ENCODE results near the gene EN2. TPM values are rescaled to one million over a fixed set of nuclear protein-coding genes. Genes with fewer than 3 reads are reported as not detected.
A peak's percentile ranks its signal among the peaks of the same experiment; 100 is the strongest.

The EN2 gene
- total RNA-seq (2014; rRNA removed; shearing (Covaris generic)) (not detected in 2 replicates), polyA plus RNA-seq (2016; fragmentation: Nextera tagmentation; extraction: Ambion mirVana) (not detected in 2 replicates)

- Histone ChIP-seq H3K36me3 (ENCODE audit: low read depth) (no peaks in the 10 kb centered on the region), H3K79me2 (ENCODE audit: insufficient read depth) (no peaks in the 10 kb centered on the region), H3K9ac (no peak within 1 kb of the TSS), H3K9me3 (ENCODE audit: low read depth) (no peaks in the 10 kb centered on the region), H3K4me2 (ENCODE audit: unreplicated experiment) (peak within 1 kb of the TSS; percentile 77), H3F3A (ENCODE audit: insufficient read depth) (no peaks in the 10 kb centered on the region), H3K9me2 (ENCODE audit: insufficient read depth) (no peaks in the 10 kb centered on the region), H3K4me3 (peak within 1 kb of the TSS; percentile 74), H3K4me1 (ENCODE audit: insufficient read depth) (no peaks in the 10 kb centered on the region), H3K27me3 (replicated peaks; ENCODE audit: insufficient read depth) (peaks cover 88% of the 10 kb centered on the region), H3K27ac (no peak within 1 kb of the TSS), H4K20me1 (ENCODE audit: insufficient read depth) (no peaks in the 10 kb centered on the region), H2AFZ (peak within 1 kb of the TSS; percentile 84)
- peak; percentile 21 for DNase-seq
- 2 to 5% methylated on average over 64 to 88 of the region's 105 CpGs for WGBS, 2 experiments (ENCODE audit: low coverage in 1 of 2, low lambda C conversion rate in 2 of 2, missing lambda C conversion rate in 2 of 2)
- in situ Hi-C loops (cut with MboI), result no loop called here
- peak; percentile 75 for TF ChIP-seq EZH2phosphoT487 (IDR thresholded peaks at IDR 0.05; ENCODE audit: insufficient read depth, low read depth)
- peak; percentile 99 for TF ChIP-seq EZH2 (IDR thresholded peaks at IDR 0.05; ENCODE audit: insufficient read depth, poor library complexity, severe bottlenecking)
Measured at GRCh38 chr7:155458111-155458877, at the start of gene EN2. TSS of gene EN2 (plus strand) at chr7:155458129. CDS start at chr7:155458378, 249 bp downstream.

- no peaks in the 10 kb centered on the region for H3K9me2 ChIP-seq (ENCODE audit: insufficient read depth)
- H3K9me3 ChIP-seq (ENCODE audit: low read depth), result no peaks in the 10 kb centered on the region
- DNase-seq, result no peak
- no peaks in the 10 kb centered on the region for H4K20me1 ChIP-seq (ENCODE audit: insufficient read depth)
- H3K36me3 ChIP-seq (ENCODE audit: low read depth), result no peaks in the 10 kb centered on the region
- no peak overlapping the region for H3K4me3 ChIP-seq
- TF ChIP-seq EZH2 (IDR thresholded peaks at IDR 0.05; ENCODE audit: insufficient read depth, poor library complexity, severe bottlenecking) (no peak), EZH2phosphoT487 (IDR thresholded peaks at IDR 0.05; ENCODE audit: insufficient read depth, low read depth) (no peak)
- in situ Hi-C loops (cut with MboI), result no loop called here
- no peak overlapping the region for H3K27ac ChIP-seq
- H3F3A ChIP-seq (ENCODE audit: insufficient read depth), result no peaks in the 10 kb centered on the region
- peaks cover 9% of the 10 kb centered on the region for H3K27me3 ChIP-seq (replicated peaks; ENCODE audit: insufficient read depth)
- WGBS, 2 experiments (ENCODE audit: low coverage in 1 of 2, low lambda C conversion rate in 2 of 2, missing lambda C conversion rate in 2 of 2), result 14 to 18% methylated on average over 32 to 38 of the region's 38 CpGs
- H3K79me2 ChIP-seq (ENCODE audit: insufficient read depth), result no peaks in the 10 kb centered on the region
- no peak overlapping the region for H3K4me2 ChIP-seq (ENCODE audit: unreplicated experiment)
- no peaks in the 10 kb centered on the region for H3K4me1 ChIP-seq (ENCODE audit: insufficient read depth)
- H2AFZ ChIP-seq, result no peak overlapping the region
- H3K9ac ChIP-seq, result no peak overlapping the region
Measured at GRCh38 chr7:155408651-155409586, 49.0 kb upstream of the EN2 start.

GRCh38 chr7:155409980-155410379 lies 47.9 kb upstream of the EN2 start:
- H3K4me3 ChIP-seq, result no peak overlapping the region
- no peak overlapping the region for H2AFZ ChIP-seq
- no peaks in the 10 kb centered on the region for H3K36me3 ChIP-seq (ENCODE audit: low read depth)
- no peak for TF ChIP-seq EZH2 (IDR thresholded peaks at IDR 0.05; ENCODE audit: insufficient read depth, poor library complexity, severe bottlenecking)
- TF ChIP-seq EZH2phosphoT487 (IDR thresholded peaks at IDR 0.05; ENCODE audit: insufficient read depth, low read depth), result no peak
- peaks cover 9% of the 10 kb centered on the region for H3K27me3 ChIP-seq (replicated peaks; ENCODE audit: insufficient read depth)
- no peaks in the 10 kb centered on the region for H3K9me3 ChIP-seq (ENCODE audit: low read depth)
- H3F3A ChIP-seq (ENCODE audit: insufficient read depth), result no peaks in the 10 kb centered on the region
- H3K9ac ChIP-seq, result no peak overlapping the region
- H3K4me1 ChIP-seq (ENCODE audit: insufficient read depth), result no peaks in the 10 kb centered on the region
- H3K27ac ChIP-seq, result no peak overlapping the region
- no peak overlapping the region for H3K4me2 ChIP-seq (ENCODE audit: unreplicated experiment)
- H3K79me2 ChIP-seq (ENCODE audit: insufficient read depth), result no peaks in the 10 kb centered on the region
- 61 to 75% methylated on average over 7 to 15 of the region's 15 CpGs for WGBS, 2 experiments (ENCODE audit: low coverage in 1 of 2, low lambda C conversion rate in 2 of 2, missing lambda C conversion rate in 2 of 2)
- no peak for DNase-seq
- in situ Hi-C loops (cut with MboI), result no loop called here
- no peaks in the 10 kb centered on the region for H4K20me1 ChIP-seq (ENCODE audit: insufficient read depth)
- no peaks in the 10 kb centered on the region for H3K9me2 ChIP-seq (ENCODE audit: insufficient read depth)

- Histone ChIP-seq H3K9me3 (ENCODE audit: low read depth) (no peaks in the 10 kb centered on the region), H3K27me3 (replicated peaks; ENCODE audit: insufficient read depth) (peaks cover 9% of the 10 kb centered on the region), H3K9ac (no peak overlapping the region), H3K27ac (no peak overlapping the region), H3F3A (ENCODE audit: insufficient read depth) (no peaks in the 10 kb centered on the region), H3K36me3 (ENCODE audit: low read depth) (no peaks in the 10 kb centered on the region), H3K79me2 (ENCODE audit: insufficient read depth) (no peaks in the 10 kb centered on the region), H2AFZ (no peak overlapping the region), H3K4me1 (ENCODE audit: insufficient read depth) (no peaks in the 10 kb centered on the region), H4K20me1 (ENCODE audit: insufficient read depth) (no peaks in the 10 kb centered on the region), H3K4me3 (no peak overlapping the region), H3K4me2 (ENCODE audit: unreplicated experiment) (no peak overlapping the region), H3K9me2 (ENCODE audit: insufficient read depth) (no peaks in the 10 kb centered on the region)
- WGBS, 2 experiments (ENCODE audit: low coverage in 1 of 2, low lambda C conversion rate in 2 of 2, missing lambda C conversion rate in 2 of 2), result 19 to 20% methylated on average over 6 of the region's 6 CpGs
- no peak for TF ChIP-seq EZH2 (IDR thresholded peaks at IDR 0.05; ENCODE audit: insufficient read depth, poor library complexity, severe bottlenecking)
- no peak for TF ChIP-seq EZH2phosphoT487 (IDR thresholded peaks at IDR 0.05; ENCODE audit: insufficient read depth, low read depth)
- no peak for DNase-seq
- in situ Hi-C loops (cut with MboI), result no loop called here
Measured at GRCh38 chr7:155410431-155410830, 47.5 kb upstream of the EN2 start.

All from GM23248 (cell line).